H9 (cell line): Measurements from ENCODE around the gene OAF. TPM values are rescaled to one million over a fixed set of nuclear protein-coding genes. Genes with fewer than 3 reads are reported as not detected.

Experiments
- DNase-seq: peaks from one replicate; pipeline ENCODE4 v3.0.0-alpha.2; 2017
- H2AFZ ChIP-seq: one replicate; pipeline ENCODE4 v1.6.1; 2013; ENCODE audit warnings: mild to moderate bottlenecking, low read length, control low read depth, moderate library complexity
- H2AK5ac ChIP-seq: 2 replicates; pipeline ENCODE4 v1.6.1; 2013; ENCODE audit warnings: low read length, control low read depth, mixed read lengths; ENCODE audit not compliant: insufficient read length
- H2BK120ac ChIP-seq: one replicate; pipeline ENCODE4 v1.6.1; 2013; ENCODE audit warnings: low read depth, mild to moderate bottlenecking, low read length, control low read depth, inconsistent platforms; ENCODE audit not compliant: poor library complexity, severe bottlenecking
- H2BK12ac ChIP-seq: 2 replicates; pipeline ENCODE4 v1.6.1; 2013; ENCODE audit warnings: low read length, control low read depth, mixed read lengths, low read depth; ENCODE audit not compliant: insufficient read length
- H2BK15ac ChIP-seq: 2 replicates; pipeline ENCODE4 v1.6.1; 2013; ENCODE audit warnings: low read depth, low read length, control low read depth
- H2BK20ac ChIP-seq: one replicate; pipeline ENCODE4 v1.6.1; 2013; ENCODE audit warnings: low read depth, mild to moderate bottlenecking, low read length, control low read depth, inconsistent platforms; ENCODE audit not compliant: poor library complexity, severe bottlenecking
- H2BK5ac ChIP-seq: 2 replicates; pipeline ENCODE4 v1.6.1; 2013; ENCODE audit warnings: low read length, control low read depth, mixed read lengths; ENCODE audit not compliant: insufficient read length
- H3K14ac ChIP-seq: 2 replicates; pipeline ENCODE4 v1.6.1; 2013; ENCODE audit warnings: low read length, control low read depth; ENCODE audit not compliant: insufficient read depth
- H3K18ac ChIP-seq: 2 replicates; pipeline ENCODE4 v1.6.1; 2013; ENCODE audit warnings: low read depth, mild to moderate bottlenecking, mixed read lengths, low read length, control low read depth; ENCODE audit not compliant: insufficient read length
- H3K23ac ChIP-seq: 2 replicates; pipeline ENCODE4 v1.6.1; 2013; ENCODE audit warnings: low read length, control low read depth, mixed read lengths, low read depth; ENCODE audit not compliant: insufficient read length
- H3K23me2 ChIP-seq: 2 replicates; pipeline ENCODE4 v1.6.1; 2013; ENCODE audit warnings: low read depth, mild to moderate bottlenecking, mixed read lengths, low read length, control low read depth; ENCODE audit not compliant: insufficient read length, poor library complexity, severe bottlenecking
- H3K27ac ChIP-seq: 2 replicates; pipeline ENCODE4 v1.5.1; 2013; ENCODE audit warnings: low read length, control low read depth, mixed read lengths, low read depth; ENCODE audit not compliant: insufficient read length
- H3K27me3 ChIP-seq: 2 replicates; pipeline ENCODE4 v1.6.1; 2013; ENCODE audit warnings: low read length, control low read depth, inconsistent platforms; ENCODE audit not compliant: insufficient read depth
- H3K4ac ChIP-seq: 2 replicates; pipeline ENCODE4 v1.6.1; 2013; ENCODE audit warnings: low read depth, mild to moderate bottlenecking, control low read depth, inconsistent platforms, low read length, moderate library complexity
- H3K4me1 ChIP-seq: 2 replicates; pipeline ENCODE4 v1.6.1; 2013; ENCODE audit warnings: low read length, control low read depth, inconsistent platforms; ENCODE audit not compliant: insufficient read depth
- H3K4me2 ChIP-seq: 2 replicates; pipeline ENCODE4 v1.6.1; 2013; ENCODE audit warnings: low read length, control low read depth, mixed read lengths; ENCODE audit not compliant: insufficient read length, insufficient read depth
- H3K56ac ChIP-seq: 2 replicates; pipeline ENCODE4 v1.6.1; 2013; ENCODE audit warnings: low read depth, mild to moderate bottlenecking, mixed read lengths, low read length, control low read depth; ENCODE audit not compliant: insufficient read length
- H3K79me1 ChIP-seq: 2 replicates; pipeline ENCODE4 v1.6.1; 2013; ENCODE audit warnings: low read depth, mild to moderate bottlenecking, moderate library complexity, low read length, control low read depth, inconsistent platforms; ENCODE audit not compliant: insufficient read depth, poor library complexity, severe bottlenecking
- H3K79me2 ChIP-seq: 2 replicates; pipeline ENCODE4 v1.6.1; 2013; ENCODE audit warnings: low read length, control low read depth, inconsistent platforms; ENCODE audit not compliant: insufficient read depth
- H3K9ac ChIP-seq: 2 replicates; pipeline ENCODE4 v1.6.1; 2013; ENCODE audit warnings: low read length, control low read depth, mixed read lengths; ENCODE audit not compliant: insufficient read length; ENCODE audit errors: extremely low read depth
- H3K9me3 ChIP-seq: one replicate; pipeline ENCODE4 v1.6.1; 2013; ENCODE audit warnings: low read depth, low read length, inconsistent platforms; ENCODE audit not compliant: control insufficient read depth
- H3T11ph ChIP-seq: one replicate; pipeline ENCODE4 v1.6.1; 2013; ENCODE audit warnings: mild to moderate bottlenecking, low read length, control low read depth, inconsistent platforms
- H4K20me1 ChIP-seq: one replicate; pipeline ENCODE4 v1.6.1; 2013; ENCODE audit not compliant: control insufficient read depth, insufficient read length, insufficient read depth
- H4K5ac ChIP-seq: 2 replicates; pipeline ENCODE4 v1.6.1; 2013; ENCODE audit warnings: low read depth, mild to moderate bottlenecking, mixed read lengths, low read length, control low read depth; ENCODE audit not compliant: insufficient read length
- H4K8ac ChIP-seq: replicated peaks from 2 replicates; pipeline ENCODE4 v1.6.1; 2013; ENCODE audit warnings: low read length, control low read depth, mixed read lengths, low read depth; ENCODE audit not compliant: insufficient read length
- H4K91ac ChIP-seq: 2 replicates; pipeline ENCODE4 v1.6.1; 2013; ENCODE audit warnings: low read depth, mild to moderate bottlenecking, moderate library complexity, mixed read lengths, low read length, control low read depth; ENCODE audit not compliant: insufficient read length
- H3K27ac Mint-ChIP-seq, 3 experiments: 2 replicates in 2 of 3; 3 replicates in 1 of 3; pipeline ENCODE4 v1.8.0; 2020 to 2021; ENCODE audit warnings: mixed read lengths in 3 of 3, mild to moderate bottlenecking in 1 of 3, moderate library complexity in 1 of 3
- H3K27me3 Mint-ChIP-seq: 2 replicates; pipeline ENCODE4 v1.8.0; 2021; ENCODE audit warnings: low read depth, mild to moderate bottlenecking, moderate library complexity, mixed read lengths
- H3K36me3 Mint-ChIP-seq, 3 experiments: 2 replicates in 2 of 3; 3 replicates in 1 of 3; pipeline ENCODE4 v1.8.0; 2020 to 2021; ENCODE audit warnings: low read depth in 3 of 3, mixed read lengths in 3 of 3; ENCODE audit not compliant: insufficient read depth in 1 of 3
- H3K4me1 Mint-ChIP-seq, 2 experiments: 2 replicates each; pipeline ENCODE4 v1.8.0; 2020; ENCODE audit warnings: mixed read lengths in 2 of 2
- H3K4me3 Mint-ChIP-seq, 2 experiments: 2 replicates in 1 of 2; 3 replicates in 1 of 2; pipeline ENCODE4 v1.8.0; 2020 to 2021; ENCODE audit warnings: mild to moderate bottlenecking in 2 of 2, mixed read lengths in 2 of 2, moderate library complexity in 1 of 2
- H3K9me3 Mint-ChIP-seq, 2 experiments: 2 replicates in 1 of 2; 3 replicates in 1 of 2; pipeline ENCODE4 v1.8.0; 2020; ENCODE audit warnings: mild to moderate bottlenecking in 2 of 2, mixed read lengths in 2 of 2, moderate library complexity in 1 of 2
- CTCF ChIP-seq: fragments of 200-600 bp; sonication (generic); conservative IDR thresholded peaks from 3 replicates; pipeline ENCODE4 v1.8.0; 2021; ENCODE audit warnings: antibody characterized with exemption, mild to moderate bottlenecking
- WGBS: extraction: QIAGEN DNeasy Blood & Tissue Kit; methylation state at CpG from one replicate; pipeline ENCODE4 v1.1.7; 2013; ENCODE audit warnings: missing lambda C conversion rate, low lambda C conversion rate, mixed read lengths; ENCODE audit not compliant: insufficient read length; ENCODE audit errors: extremely low coverage; 5-methylcytosine and 5-hydroxymethylcytosine counted together
- total RNA-seq: library from RNA; stranded (reverse); gene quantifications from 2 replicates; pipeline ENCODE4 v1.2.1, GENCODE V29; 2021

The OAF gene
- total RNA-seq, 1 experiment from 2014 or later = 1.1 TPM

- Histone ChIP-seq H3K4me1 (no peaks in the 10 kb centered on the region; the same call in 1 of the 2 replicates), H3T11ph (no peak overlapping the region), H3K14ac (no peak overlapping the region), H4K91ac (no peak overlapping the region), H3K23ac (no peak overlapping the region), H3K27ac (no peak overlapping the region), H3K23me2 (no peaks in the 10 kb centered on the region), H2BK5ac (no peak overlapping the region), H4K8ac (no peak overlapping the region), H3K56ac (no peak overlapping the region), H2BK15ac (no peak overlapping the region), H3K79me2 (no peaks in the 10 kb centered on the region), H3K9me3 (no peaks in the 10 kb centered on the region), H2BK120ac (no peak overlapping the region), H3K27me3 (peaks cover 10% of the 10 kb centered on the region), H2AFZ (no peak overlapping the region), H3K79me1 (no peaks in the 10 kb centered on the region), H2BK12ac (no peak overlapping the region), H4K20me1 (no peaks in the 10 kb centered on the region), H3K9ac (no peak overlapping the region), H3K18ac (no peak overlapping the region), H3K4ac (no peak overlapping the region), H4K5ac (no peak overlapping the region), H2AK5ac (no peak overlapping the region), H2BK20ac (no peak overlapping the region), H3K4me2 (no peak overlapping the region)
- H3K27ac Mint-ChIP-seq = no peak overlapping the region
- peaks cover 99% of the 10 kb centered on the region for H3K27me3 Mint-ChIP-seq
- peaks cover 20 to 49% of the 10 kb centered on the region in 2 experiments for H3K4me1 Mint-ChIP-seq
- TF ChIP-seq CTCF = no peak
- H3K9me3 Mint-ChIP-seq = no peaks in the 10 kb centered on the region; a peak in 1 of 5 replicates
- no peak for DNase-seq
- no peak overlapping the region for H3K4me3 Mint-ChIP-seq
- H3K36me3 Mint-ChIP-seq = no peaks in the 10 kb centered on the region
- no CpG with 5 or more reads among the region's 7 CpGs for WGBS
Measured at GRCh38 chr11:120182372-120182771, 28.5 kb upstream of the OAF start.
